Thyroid gland (tissue), 4 donors: Measurements from ENCODE around the gene FUT3.

Source experiments
- POLR2A ChIP-seq, 2 donors: fragments of 450-650 bp; IDR thresholded peaks; one replicate each; pipeline ENCODE4 v1.6.1; 2017; ENCODE audit warnings: antibody characterized with exemption in 2 of 2, mild to moderate bottlenecking in 2 of 2, moderate library complexity in 1 of 2
- TF ChIP-seq, protein P1 (sequence below), 6 experiments: fragments of 200-600 bp in 3 of 6; fragments of 450-650 bp in 3 of 6; sonication (generic) in 3 of 6; IDR thresholded peaks; one replicate each; pipeline ENCODE4 v1.5.1; 2016 to 2019; ENCODE audit warnings: antibody characterized with exemption in 6 of 6, mild to moderate bottlenecking in 2 of 6, inconsistent platforms in 1 of 6, moderate library complexity in 1 of 6

DNA sequence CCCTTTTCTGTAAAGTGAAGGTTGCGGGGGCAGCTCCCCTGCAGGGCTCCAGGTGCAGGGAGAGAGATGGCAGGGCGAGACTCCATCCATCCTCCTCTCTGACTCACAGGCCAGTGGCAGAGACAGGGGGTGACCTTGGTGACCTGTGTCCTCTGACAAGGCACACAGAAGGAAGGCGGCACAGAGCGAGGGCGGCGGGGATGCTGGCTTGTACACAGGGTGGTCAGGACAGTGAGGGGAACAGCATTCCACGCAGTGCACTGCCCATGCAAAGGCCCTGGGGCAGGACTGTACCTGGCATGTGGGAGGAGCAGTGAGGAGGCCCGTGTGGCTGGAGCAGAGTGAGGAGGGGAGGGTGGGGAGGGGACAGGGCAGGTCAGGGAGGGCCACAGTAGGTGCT lies 44.6 kb upstream of the FUT3 start:
- TF ChIP-seq, protein P1, sequence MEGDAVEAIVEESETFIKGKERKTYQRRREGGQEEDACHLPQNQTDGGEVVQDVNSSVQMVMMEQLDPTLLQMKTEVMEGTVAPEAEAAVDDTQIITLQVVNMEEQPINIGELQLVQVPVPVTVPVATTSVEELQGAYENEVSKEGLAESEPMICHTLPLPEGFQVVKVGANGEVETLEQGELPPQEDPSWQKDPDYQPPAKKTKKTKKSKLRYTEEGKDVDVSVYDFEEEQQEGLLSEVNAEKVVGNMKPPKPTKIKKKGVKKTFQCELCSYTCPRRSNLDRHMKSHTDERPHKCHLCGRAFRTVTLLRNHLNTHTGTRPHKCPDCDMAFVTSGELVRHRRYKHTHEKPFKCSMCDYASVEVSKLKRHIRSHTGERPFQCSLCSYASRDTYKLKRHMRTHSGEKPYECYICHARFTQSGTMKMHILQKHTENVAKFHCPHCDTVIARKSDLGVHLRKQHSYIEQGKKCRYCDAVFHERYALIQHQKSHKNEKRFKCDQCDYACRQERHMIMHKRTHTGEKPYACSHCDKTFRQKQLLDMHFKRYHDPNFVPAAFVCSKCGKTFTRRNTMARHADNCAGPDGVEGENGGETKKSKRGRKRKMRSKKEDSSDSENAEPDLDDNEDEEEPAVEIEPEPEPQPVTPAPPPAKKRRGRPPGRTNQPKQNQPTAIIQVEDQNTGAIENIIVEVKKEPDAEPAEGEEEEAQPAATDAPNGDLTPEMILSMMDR (IDR thresholded peaks at IDR 0.05) = no peak
- no peak for TF ChIP-seq POLR2A (IDR thresholded peaks at IDR 0.05)
